EL (cell line): ENCODE measurements around the gene ID2.

Experiments used
- DNase-seq: peaks from one replicate; pipeline ENCODE4 v3.0.0-alpha.2; 2016

ID2 gene, protein sequence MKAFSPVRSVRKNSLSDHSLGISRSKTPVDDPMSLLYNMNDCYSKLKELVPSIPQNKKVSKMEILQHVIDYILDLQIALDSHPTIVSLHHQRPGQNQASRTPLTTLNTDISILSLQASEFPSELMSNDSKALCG

DNA sequence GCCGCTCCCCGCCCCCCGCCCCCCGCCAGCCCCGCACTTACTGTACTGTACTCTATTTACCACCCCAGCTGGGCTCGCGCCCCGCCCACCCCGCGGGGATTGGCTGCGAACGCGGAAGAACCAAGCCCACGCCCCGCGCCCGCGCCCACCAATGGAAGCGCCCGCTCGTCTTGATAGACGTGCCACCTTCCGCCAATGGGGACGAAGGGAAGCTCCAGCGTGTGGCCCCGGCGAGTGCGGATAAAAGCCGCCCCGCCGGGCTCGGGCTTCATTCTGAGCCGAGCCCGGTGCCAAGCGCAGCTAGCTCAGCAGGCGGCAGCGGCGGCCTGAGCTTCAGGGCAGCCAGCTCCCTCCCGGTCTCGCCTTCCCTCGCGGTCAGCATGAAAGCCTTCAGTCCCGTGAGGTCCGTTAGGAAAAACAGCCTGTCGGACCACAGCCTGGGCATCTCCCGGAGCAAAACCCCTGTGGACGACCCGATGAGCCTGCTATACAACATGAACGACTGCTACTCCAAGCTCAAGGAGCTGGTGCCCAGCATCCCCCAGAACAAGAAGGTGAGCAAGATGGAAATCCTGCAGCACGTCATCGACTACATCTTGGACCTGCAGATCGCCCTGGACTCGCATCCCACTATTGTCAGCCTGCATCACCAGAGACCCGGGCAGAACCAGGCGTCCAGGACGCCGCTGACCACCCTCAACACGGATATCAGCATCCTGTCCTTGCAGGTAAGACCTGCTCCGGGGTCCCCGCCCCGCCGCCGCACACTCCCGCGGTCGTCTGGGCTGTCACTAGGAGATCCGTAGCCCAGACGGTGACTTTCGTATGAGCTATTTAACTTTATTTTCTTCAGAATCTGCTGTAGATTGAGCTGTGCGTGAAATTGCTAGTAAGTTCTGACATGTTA is at the start of gene ID2:
TSS of gene ID2 (plus strand) at position 271 of the 907 bp plus-strand sequence. CDS start at position 381, 110 bp downstream.
- peak; percentile 98 for DNase-seq

DNA sequence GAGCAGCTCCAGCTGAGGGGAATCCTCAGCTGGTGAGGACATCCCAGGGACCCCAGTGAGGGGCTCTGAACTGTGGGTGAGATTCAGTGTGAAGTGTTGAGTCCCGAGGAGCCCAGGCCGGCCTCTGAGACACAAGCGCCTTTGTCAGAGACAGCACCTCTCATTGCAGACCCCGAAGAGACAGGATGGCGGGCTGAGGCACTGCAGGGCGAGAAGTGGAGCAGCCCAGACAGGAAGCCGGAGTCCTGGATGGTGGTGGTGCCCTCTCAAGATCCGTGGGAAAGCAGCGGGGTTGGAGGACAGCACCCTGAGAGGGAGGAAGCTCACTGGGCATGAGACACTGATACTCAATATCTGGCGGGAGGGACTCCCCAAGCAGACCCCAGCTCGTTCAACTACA is 49.1 kb upstream of the ID2 start:
- no peak for DNase-seq

DNA sequence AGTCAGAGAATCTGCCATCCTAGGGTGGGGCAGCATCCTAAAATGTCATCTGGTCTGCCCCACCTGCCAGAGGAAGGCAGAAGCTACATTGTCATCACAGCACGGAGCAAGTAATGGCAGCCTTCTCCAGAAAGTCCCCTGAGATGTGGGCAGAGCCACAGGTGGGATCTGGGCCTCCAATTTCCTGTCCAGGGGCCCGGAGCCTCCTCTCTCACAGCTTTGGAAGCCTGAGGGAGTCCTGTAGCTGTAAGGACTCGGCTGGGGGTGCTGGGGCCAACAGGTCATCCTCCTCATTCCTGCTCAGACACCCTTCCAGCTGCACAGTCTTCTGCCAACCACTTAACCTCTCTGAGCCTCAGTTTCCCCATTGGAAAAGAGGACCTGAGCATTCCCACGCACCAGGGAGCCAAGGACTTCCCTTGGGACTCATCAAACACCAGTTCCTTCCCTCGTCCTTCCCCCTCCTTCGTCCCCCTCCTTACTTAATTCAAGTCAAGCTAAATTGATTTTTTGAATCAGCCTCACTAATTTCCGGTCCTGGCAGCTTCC is 48.6 kb upstream of the ID2 start:
- DNase-seq = no peak

DNA sequence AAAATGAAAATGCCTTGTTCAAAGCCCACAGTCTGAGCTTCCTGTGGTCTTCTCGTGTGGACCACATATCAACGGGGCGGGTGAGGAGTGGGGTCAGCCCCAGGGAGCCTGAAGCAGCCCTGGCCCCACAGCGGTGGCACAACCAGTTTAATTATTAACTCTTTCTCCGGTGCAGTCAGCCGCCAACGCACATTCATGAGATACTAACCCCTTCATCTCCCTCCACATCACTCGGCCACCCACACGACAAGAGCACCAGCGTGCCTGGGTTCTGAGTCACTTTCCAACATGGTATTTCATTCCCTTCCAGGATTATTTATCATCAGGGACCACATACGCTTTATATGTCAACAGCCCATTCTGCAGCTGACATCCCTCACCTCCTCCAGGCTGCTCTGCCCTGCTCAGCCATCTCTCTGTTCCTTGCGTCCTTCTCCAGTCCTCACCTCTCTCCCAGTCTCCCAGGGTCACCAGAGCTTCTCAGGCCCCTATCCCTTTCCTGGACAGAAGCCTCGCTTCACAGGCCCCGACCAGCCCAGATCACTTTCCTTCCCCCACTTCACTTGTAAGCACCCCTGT is 48.0 kb upstream of the ID2 start:
- peak; percentile 96 for DNase-seq

DNA sequence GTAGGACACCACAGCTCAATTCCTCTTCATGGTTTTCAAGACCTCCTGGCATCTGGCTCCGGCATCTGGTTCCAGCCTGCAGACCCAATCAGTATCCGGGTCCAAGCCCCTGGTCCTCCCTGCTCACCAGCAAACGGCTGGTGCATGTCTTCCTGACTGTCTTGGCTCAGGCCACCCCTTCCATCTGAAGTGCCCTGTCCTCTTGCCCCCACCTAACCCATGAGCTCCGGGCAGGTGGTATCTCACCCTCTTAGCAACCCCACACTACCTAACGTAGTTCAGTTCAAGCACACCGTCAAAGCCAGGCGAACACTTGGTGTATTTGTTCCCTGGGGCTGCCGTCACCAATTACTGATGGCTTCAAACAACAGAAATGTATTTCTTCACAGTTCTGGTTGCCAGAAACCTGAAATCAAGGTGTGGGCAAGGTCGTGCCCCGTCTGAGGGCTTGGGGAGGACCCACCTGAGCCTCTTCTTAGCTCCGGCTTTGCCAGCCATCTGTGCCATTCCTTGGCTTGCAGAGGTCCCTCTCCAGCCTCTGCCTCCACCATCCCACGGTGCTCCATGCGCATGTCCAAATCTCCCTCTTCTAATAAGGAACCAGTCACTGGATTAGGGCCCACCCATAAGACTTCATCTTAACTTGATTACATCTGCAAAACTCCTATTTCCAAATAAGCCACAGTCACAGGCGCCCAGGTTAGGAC is 47.2 kb upstream of the ID2 start:
- no peak for DNase-seq

DNA sequence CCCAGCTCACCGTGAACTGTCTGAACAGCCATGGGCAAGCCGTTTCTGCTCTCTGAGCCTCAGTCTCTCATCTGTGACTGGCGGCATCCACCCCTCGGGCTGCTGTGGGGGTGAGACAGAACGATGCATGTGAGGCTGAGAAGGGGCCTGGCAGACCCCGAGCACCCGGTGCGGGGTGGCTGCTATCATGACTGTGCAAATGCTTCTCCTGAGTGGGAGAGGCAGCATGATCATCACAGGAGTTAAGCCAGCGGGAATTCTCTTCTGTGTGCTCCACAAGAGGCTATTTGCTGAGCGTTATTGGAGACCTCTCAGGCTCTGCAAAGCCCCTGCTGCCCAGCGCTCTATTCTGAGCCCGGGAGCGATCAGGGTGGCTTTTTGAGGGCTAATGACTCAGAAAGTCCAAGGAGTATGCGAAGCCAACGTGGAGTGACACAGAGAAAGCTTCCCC is 45.8 kb upstream of the ID2 start:
- no peak for DNase-seq

DNA sequence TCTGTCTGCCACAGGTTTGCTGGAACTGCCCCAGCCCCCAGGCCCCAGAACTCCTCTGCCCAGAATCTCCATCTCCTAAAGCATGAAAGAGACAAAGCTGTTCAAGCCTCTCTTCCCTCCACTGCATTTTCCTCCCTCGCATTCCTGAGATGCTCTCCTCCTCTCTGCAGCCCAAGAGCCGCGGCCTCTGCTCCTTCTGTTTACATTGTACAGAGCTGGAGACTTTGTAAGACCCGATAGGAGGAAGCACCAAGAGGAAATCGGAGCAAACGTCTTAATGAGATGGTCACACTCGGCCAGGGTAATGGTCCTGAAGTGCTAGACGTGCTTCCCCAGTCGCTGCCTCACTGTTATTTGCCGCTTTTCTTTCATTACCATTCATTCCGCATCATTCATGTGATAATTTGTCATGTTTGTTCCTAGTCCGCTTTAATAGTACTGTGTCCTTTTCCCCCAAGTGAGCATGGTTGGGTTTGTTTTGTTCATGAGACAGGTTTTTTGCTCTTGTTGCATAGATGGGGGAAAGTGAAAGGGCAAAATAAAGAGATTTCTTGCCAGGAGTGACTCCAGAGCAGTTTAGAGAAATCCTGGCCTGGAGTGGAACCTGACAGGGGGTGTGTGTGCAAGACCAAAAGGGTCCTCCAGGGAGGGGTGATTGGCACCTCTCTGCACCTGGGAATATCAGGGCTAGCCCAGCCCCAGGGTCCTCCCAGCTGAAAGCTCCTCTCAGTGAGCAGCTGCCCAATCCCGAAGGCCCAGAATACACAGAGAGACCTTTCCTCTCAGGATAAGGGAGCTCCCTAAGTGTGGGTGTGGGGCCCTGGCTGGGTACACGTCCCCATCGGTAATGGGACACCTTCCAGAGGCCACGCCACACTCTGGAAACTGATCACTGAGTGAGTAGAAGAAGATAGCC is 44.9 kb upstream of the ID2 start:
- peak; percentile 68 for DNase-seq

DNA sequence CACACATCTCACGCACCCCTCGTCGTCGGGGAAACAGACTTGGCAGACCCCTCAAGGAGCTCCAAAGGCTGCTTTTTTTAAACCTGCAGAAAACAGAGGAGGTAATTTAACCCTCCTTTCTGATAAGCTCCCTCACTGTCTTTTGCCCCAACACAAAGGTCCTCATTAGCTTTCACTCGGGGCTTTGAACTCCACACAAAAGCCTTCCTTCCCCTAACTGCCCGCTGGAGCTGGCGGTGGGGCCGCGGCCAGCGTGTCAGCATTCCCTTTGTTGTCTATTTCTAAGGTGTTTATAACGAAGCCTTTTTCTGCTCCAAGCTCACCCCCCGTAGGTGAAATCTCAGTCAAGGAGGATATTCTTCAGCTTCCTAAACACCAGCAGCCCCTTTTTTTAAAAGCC is 43.5 kb upstream of the ID2 start:
- no peak for DNase-seq

DNA sequence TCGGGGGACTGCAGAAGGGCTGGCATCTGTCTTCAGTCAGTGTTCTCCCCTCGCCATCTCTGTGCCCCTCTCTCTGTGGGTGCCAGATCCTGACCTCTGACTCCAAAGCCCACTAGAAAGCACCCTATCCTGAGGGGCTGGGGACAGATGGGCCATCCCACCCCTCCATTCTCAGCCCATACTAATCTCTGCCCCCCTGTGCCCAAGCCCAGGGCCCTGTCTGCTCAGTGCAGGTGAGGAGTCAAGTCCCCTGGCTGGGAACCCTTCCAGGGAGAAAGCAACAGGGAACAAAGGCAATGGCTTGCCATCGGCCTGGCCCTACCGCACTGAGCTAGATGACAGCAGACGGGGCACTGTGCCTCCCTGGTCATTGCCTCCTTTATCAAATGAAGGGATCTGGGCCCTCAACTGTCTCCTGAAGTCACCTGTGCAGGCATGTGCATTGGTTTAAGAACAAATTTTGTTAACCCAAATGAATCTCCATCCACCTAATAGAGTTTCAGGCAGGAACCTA is 42.7 kb upstream of the ID2 start:
- DNase-seq = no peak

DNA sequence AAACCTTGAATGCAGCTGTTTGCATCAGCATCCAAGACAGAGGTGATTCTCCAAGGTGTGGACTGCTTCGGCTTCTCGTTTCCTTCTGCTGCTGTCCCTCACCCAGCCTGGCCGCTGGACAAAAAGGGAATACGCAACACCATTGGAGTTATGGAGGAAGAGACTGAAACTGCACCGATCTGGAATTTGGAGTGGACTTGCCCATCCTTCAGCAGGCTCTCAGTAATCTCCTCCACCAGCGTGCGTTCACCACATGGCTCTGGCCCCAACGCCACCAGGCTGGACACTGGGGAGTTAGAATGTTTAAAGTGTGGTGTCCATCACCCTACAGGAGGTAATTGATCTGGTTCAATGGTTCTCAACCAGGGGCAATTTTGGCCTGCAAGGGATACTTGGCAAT is 41.4 kb upstream of the ID2 start:
- no peak for DNase-seq

DNA sequence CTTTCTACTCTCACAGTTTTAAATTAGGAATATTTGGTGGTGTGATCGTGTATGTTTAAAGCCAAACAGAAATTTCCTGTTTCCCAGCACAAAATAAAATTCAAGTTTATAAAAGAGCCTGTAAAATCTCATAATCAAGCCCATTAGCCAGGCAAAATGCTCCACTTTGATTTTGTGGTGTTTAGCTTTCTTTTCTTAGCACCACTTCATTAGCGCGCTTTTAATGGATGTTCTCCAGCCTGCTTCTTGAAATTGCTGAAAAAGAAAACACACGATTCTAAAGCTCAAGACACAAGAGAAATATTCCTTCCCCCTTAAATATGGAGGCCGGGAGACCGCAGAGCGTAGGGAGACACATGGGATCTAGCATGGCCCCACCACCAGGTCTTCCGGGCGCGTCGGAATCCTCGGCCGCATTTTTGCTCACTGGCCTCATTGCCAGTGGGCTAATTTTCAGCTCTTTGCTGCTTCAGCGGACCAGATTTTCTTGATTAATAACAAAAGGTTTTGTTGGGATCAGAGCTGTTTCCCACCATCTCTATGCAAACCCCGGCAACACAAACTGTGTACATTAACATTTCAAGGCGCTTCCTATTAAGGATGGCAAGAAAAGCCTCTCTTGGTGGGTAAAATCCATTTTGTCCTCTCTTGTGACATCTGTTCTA is 40.4 kb upstream of the ID2 start:
- DNase-seq = no peak

DNA sequence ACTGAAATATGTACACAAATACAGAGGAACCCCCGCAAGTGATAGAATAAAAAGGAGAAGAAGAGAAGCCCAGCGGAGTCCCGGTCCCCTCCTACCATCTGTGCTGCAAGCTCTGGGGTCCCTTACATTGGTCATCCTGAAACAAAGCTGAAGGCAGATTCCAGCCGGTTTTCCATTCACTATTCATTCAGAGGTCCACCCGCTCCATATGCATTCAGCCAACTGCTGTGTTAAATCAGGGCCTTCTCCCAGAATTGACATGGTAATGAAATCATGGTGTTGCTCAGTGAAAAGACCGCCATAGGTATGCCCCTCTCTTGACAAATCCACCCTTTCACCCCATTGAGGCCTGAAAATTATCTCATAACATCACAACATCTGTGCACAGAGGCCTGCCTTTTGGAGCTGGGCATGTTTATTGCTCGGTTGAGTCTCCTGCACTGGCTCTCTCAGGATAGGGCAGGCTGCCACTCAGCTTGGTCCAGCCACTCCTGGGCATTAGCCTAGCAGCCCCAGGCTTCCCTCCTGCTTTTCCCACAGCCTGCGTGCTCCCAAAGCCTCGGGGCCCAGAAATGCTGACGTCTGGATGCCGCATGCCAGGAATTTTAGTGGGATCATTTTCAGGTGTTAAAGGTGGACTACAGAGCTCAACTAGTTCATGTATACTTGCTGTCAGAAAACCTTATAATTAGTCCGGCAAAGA is 39.3 kb upstream of the ID2 start:
- DNase-seq = no peak

DNA sequence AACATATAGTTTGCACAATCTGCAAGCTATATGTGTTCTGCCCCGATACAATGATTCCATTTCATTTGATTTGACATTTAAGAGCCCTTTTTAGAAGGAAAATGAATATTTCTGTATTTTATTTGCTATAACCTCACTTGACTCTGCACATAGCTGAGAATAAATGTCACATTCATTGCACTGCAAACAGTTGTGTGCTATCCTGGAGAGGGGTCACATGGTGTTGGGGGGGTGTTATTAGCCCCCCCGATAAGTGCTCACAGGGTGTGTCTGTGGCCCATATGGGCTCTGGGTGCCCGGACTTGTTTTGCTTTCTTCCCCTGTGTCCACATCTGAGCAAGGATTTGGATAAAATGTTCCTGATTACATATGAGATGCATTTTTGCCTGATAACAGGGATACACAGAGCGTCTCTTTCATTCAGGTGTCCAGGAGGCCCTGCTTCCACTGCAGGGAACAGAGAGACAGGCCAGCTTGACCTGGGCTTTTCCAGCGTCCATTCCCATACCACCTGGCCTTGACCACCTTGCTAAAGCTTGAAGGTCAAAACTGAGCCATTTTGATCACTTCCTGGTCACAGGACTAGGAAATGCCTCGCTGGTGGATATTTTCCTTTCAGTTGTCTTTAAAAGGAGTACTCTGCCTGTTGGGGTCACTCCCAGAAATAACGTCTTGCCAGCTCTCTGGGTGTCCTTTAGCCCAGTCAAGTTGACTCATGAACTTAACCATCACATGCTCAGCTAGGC is 38.4 kb upstream of the ID2 start:
- no peak for DNase-seq

DNA sequence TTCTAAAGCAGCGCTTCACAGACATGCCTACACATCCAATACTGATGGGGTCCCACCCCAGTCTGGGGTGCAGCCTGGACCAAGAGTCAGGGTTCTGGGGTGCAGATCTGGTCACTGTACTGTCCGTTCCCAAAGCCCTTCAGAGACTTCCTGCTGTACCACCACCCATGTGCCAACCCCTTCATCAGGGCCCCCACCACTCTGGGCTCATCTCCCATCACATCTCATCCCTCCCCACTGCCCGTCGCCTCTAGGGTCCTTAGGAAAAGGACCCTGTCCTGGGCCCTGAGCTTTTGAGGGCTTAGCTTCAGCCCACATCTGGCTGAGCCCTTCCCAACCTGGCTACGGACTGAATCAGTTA is 37.9 kb upstream of the ID2 start:
- no peak for DNase-seq

DNA sequence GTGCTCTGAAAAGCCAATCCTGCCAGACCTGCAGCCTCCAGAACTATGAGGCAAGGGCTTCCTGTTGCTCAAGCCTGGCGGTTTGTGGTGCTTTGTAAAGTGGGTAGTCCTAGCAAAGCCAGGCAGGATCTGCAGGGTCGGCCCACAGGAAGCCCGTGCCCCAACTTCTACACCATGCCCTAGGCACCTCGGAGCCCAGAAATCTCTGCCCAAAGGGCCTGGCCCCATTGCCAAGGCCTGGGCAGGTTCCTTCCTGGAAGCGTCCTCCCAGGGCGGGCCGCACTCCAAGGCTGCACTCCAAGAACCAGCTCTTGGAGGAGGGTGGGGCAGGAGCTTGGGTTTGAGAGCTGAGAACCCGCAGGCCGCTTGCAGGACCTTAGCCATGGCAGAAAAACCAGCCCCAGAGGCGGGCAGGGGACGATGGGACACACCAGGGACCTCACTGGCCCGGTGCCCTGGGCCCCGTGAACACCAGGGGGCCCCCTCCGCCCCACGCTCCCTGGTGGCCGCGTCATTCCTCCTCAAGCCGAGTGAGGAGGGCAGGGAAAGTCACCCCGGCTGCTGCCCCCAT is 37.2 kb upstream of the ID2 start:
- DNase-seq = no peak

DNA sequence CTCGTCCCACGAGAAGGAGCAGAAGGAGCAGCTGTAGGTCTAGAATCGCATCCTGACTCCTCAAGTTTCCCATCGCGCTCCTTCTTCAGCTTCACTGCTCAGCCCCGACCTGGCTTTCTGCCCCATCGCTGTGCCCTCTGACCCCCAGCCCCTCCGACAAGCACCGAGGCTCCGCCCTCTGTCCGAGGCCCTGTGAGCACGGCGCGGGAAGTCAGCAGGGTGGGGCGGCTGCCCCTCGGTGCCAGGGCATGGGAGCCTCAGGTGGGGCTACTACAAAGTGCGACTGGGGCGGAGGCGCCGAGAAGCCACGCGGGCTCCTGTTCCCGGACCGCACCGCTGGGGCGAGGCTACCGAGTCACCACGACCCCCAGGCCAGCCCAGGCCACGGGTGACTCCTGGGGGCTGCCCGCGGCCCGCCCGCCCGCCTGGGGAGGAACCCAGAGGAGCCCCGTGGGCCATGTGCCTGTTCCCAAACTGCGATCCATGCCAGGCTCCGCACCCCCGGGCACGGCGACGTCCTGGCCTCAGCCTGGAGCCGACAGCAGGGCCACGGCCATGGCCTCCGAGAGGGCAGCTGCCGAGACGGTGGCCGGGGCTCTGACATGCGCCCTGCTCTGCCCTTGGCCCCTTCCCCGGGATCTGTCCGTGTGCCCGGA is 36.6 kb upstream of the ID2 start:
- no peak for DNase-seq

DNA sequence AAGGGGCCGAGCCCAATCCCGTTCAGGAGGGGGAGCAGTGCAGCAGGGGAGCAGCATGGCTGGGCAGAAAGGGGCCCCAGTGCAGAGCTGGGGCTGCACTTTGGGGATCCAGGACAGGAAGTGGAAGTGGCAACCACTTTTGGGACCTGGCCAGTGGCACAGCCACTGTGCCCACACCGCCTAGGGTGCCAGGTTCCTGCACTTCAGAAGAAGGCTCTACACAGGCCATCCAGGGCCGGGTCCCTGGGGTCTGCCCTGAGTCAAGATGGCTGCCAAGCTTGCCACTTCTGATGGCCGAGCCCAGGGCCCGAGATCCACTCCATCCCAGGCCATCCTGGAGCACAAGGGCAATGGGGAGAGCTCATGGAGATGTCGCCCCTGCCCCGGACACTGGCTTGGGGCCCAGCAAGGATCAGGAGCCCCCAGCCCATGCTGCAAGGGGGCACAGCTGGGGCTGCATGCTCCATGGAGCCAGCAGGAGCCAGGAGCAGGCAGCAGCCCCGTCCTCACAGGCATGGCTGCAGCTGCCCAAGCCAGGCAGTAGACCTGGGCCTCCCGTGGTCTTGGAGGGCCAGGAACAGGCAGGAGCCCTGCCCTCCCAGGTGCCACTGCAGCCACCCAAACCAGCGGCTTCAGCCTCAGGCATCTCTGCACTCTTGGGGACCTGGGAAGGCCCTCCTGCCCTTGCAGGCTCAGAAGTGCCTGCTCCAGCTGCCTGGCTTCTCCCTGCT is 35.0 kb upstream of the ID2 start:
- no peak for DNase-seq

DNA sequence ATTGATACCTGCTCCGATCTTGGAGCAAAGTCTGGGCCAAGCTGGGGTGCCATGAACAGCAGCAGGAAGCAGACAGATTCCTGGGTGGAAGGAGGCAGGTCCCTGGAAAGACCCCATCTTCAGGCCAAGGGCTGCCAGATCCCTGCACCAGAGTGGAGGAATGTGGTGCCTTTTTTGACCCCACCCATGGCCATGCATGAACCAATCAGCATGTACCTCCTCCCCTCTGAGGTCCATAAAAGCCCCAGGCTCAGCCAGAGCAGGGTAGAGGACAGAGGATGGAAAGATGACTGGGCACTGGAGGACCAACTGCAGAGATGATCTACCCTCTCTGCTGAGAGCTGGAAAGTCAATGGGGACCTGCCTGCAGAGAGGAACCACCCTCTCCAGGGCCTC is 34.4 kb upstream of the ID2 start:
- no peak for DNase-seq
